Left ventricle myocardium superior (tissue), 1 donor: ENCODE measurements around the gene CCDC116. TPM values are rescaled to one million over a fixed set of nuclear protein-coding genes. Genes with fewer than 3 reads are reported as not detected.
"Not testable (repeated sequence)": the region's sequence is repeated elsewhere in the genome, so short reads cannot be mapped to it uniquely, and the experiment has no call there.

Source experiments
- ATAC-seq: fragments of 200-7000 bp; cut with Tn5 transposase; one replicate; pipeline ENCODE4 v1.9.1; 2020; ENCODE audit warnings: mild to moderate bottlenecking, moderate library complexity
- DNase-seq: peaks from one replicate; pipeline ENCODE4 v3.0.0-alpha.2; 2020
- intact Hi-C: fragments of 100-400 bp; cut with micrococcal nuclease; formaldehyde crosslinking; loops from one replicate; pipeline ENCODE4 v1.11.0; 2022
- total RNA-seq: library from RNA; stranded (reverse); fragmentation: NEBNext Ultra II Directional; extraction: Animal tissue kit (Norgen Biotek cat#: 25700); gene quantifications from one replicate; pipeline ENCODE4 v1.2.1, GENCODE V29; 2021
- donor health status: DM: no; HTN: yes; CAD: no; lungs with severe emphysema.

Gene CCDC116
- total RNA-seq, 1 donor from 2014 or later = not detected

- DNase-seq (no peak), ATAC-seq (peak; percentile 0)
- intact Hi-C loops = no loop called here
Measured at GRCh38 chr22:21628386-21629254, 3.9 kb upstream of the CCDC116 start.

- intact Hi-C loops = no loop called here
- ATAC-seq (peak; percentile 98), DNase-seq (peak; percentile 96)
Measured at GRCh38 chr22:21629255-21630149, 3.1 kb upstream of the CCDC116 start, which contains the start of gene YDJC. Gene YDJC, minus strand, starts transcription at chr22:21630022. Its CDS starts 8 bp downstream, at chr22:21630014.

GRCh38 chr22:21631025-21631424 is 1.5 kb upstream of the CCDC116 start:
- ATAC-seq (no peak), DNase-seq (no peak)
- intact Hi-C loops = no loop called here

GRCh38 chr22:21632931-21633330 is 371 bp downstream of the CCDC116 start:
- intact Hi-C loops = no loop called here
- no peak for ATAC-seq

GRCh38 chr22:21633481-21633880 is 921 bp downstream of the CCDC116 start:
- no peak for ATAC-seq
- DNase-seq = no peak
- intact Hi-C loops = no loop called here

More at GRCh38 chr22:21632931-21633330, 371 bp downstream of the CCDC116 start:
- DNase-seq = no peak

- intact Hi-C loops = no loop called here
- DNase-seq (no peak), ATAC-seq (no peak)
Measured at GRCh38 chr22:21634081-21634480, 1.5 kb downstream of the CCDC116 start.

- DNase-seq (no peak), ATAC-seq (no peak)
- intact Hi-C loops = no loop called here
Measured at GRCh38 chr22:21634844-21635243, 2.3 kb downstream of the CCDC116 start.

- DNase-seq (no peak), ATAC-seq (no peak)
- intact Hi-C loops = no loop called here
Measured at GRCh38 chr22:21635771-21636510, 3.4 kb downstream of the CCDC116 start.

- ATAC-seq = no peak
- DNase-seq = no peak
- intact Hi-C loops = no loop called here
Measured at GRCh38 chr22:21636629-21637218, 4.2 kb downstream of the CCDC116 start.

GRCh38 chr22:21637450-21637849 is 4.9 kb downstream of the CCDC116 start:
- ATAC-seq, intact Hi-C loops: not testable (repeated sequence)

GRCh38 chr22:21639359-21639758 is 6.8 kb downstream of the CCDC116 start:
- intact Hi-C loops = no loop called here
- DNase-seq (no peak), ATAC-seq (no peak)

More at GRCh38 chr22:21637450-21637849, 4.9 kb downstream of the CCDC116 start:
- DNase-seq = not testable (repeated sequence)

GRCh38 chr22:21640810-21641209 is 8.2 kb downstream of the CCDC116 start:
- ATAC-seq (no peak), DNase-seq (no peak)
- intact Hi-C loops = no loop called here

- DNase-seq (no peak), ATAC-seq (peak; percentile 56)
- intact Hi-C loops = no loop called here
Measured at GRCh38 chr22:21641417-21641788, 8.8 kb downstream of the CCDC116 start.

GRCh38 chr22:21641789-21642583 is 9.4 kb downstream of the CCDC116 start, which contains the start of gene SDF2L1:
Gene SDF2L1, plus strand, starts transcription at chr22:21642302. Its CDS starts 35 bp downstream, at chr22:21642337.
- ATAC-seq = peak; percentile 99
- intact Hi-C loops = no loop called here
- DNase-seq = peak; percentile 99

GRCh38 chr22:21642584-21643448 is 10.3 kb downstream of the CCDC116 start:
- DNase-seq = no peak
- ATAC-seq = peak; percentile 8
- intact Hi-C loops = no loop called here

GRCh38 chr22:21643533-21644357 is 11.2 kb downstream of the CCDC116 start:
- DNase-seq (no peak), ATAC-seq (no peak)
- intact Hi-C loops = no loop called here
